Mesenchymal stem cell (in vitro differentiated cells and primary cell): Measurements from ENCODE around the gene RGS14.
A peak's percentile ranks its signal among the peaks of the same experiment; 100 is the strongest.

Source experiments
- DNase-seq: peaks from one replicate; pipeline ENCODE4 v3.0.0-alpha.2; 2013
- H2AFZ ChIP-seq: one replicate; pipeline ENCODE4 v1.6.1; 2013; ENCODE audit warnings: low read depth, mild to moderate bottlenecking, control low read depth, inconsistent platforms, low read length, moderate library complexity
- H2AK5ac ChIP-seq: 2 replicates; pipeline ENCODE4 v1.6.1; 2013; ENCODE audit warnings: low read length, moderate library complexity, mild to moderate bottlenecking, inconsistent platforms; ENCODE audit not compliant: severe bottlenecking
- H2BK120ac ChIP-seq: one replicate; pipeline ENCODE4 v1.6.1; 2013; ENCODE audit warnings: low read depth, mild to moderate bottlenecking, inconsistent platforms, low read length, moderate library complexity
- H2BK12ac ChIP-seq, 2 experiments: one replicate each; pipeline ENCODE4 v1.6.1; 2013; ENCODE audit warnings: inconsistent platforms in 2 of 2, low read length in 2 of 2, mild to moderate bottlenecking in 2 of 2, moderate library complexity in 2 of 2, control low read depth in 1 of 2
- H2BK15ac ChIP-seq: one replicate; pipeline ENCODE4 v1.6.1; 2013; ENCODE audit warnings: mild to moderate bottlenecking, low read depth, inconsistent platforms; ENCODE audit not compliant: poor library complexity, severe bottlenecking
- H2BK5ac ChIP-seq: 2 replicates; pipeline ENCODE4 v1.6.1; 2013; ENCODE audit warnings: low read depth, mild to moderate bottlenecking, low read length, control low read depth, inconsistent platforms; ENCODE audit not compliant: poor library complexity, severe bottlenecking
- H3K14ac ChIP-seq, 2 experiments: one replicate each; pipeline ENCODE4 v1.6.1; 2013; ENCODE audit warnings: inconsistent platforms in 2 of 2, low read length in 2 of 2, control low read depth in 1 of 2, mild to moderate bottlenecking in 1 of 2, moderate library complexity in 1 of 2
- H3K18ac ChIP-seq, 2 experiments: one replicate each; pipeline ENCODE4 v1.6.1; 2013; ENCODE audit warnings: inconsistent platforms in 2 of 2, low read length in 2 of 2, control low read depth in 1 of 2, low read depth in 1 of 2, mild to moderate bottlenecking in 1 of 2
- H3K23ac ChIP-seq, 2 experiments: one replicate each; pipeline ENCODE4 v1.6.1; 2013; ENCODE audit warnings: inconsistent platforms in 2 of 2, low read length in 2 of 2, mild to moderate bottlenecking in 2 of 2, moderate library complexity in 2 of 2, control low read depth in 1 of 2
- H3K27ac ChIP-seq: 2 replicates; pipeline ENCODE4 v1.5.1; 2013; ENCODE audit warnings: mild to moderate bottlenecking, moderate library complexity, low read length, control low read depth, inconsistent platforms; ENCODE audit not compliant: poor library complexity, severe bottlenecking
- H3K27me3 ChIP-seq, 2 experiments: 2 replicates each; pipeline versions ENCODE4 v1.6.1 to v1.7.0; 2013; ENCODE audit warnings: low read length in 2 of 2, mild to moderate bottlenecking in 2 of 2, moderate library complexity in 2 of 2, control low read depth in 1 of 2, inconsistent platforms in 1 of 2; ENCODE audit not compliant: control insufficient read depth in 1 of 2, insufficient read depth in 1 of 2
- H3K36me3 ChIP-seq, 2 experiments: 2 replicates each; pipeline versions ENCODE4 v1.6.1 to v1.7.0; 2013; ENCODE audit warnings: low read length in 2 of 2, control low read depth in 1 of 2, inconsistent platforms in 1 of 2, low read depth in 1 of 2, mild to moderate bottlenecking in 1 of 2; ENCODE audit not compliant: insufficient read depth in 2 of 2, control insufficient read depth in 1 of 2
- H3K4ac ChIP-seq, 2 experiments: one replicate each; pipeline ENCODE4 v1.6.1; 2013; ENCODE audit warnings: inconsistent platforms in 2 of 2, low read length in 2 of 2, mild to moderate bottlenecking in 2 of 2, moderate library complexity in 2 of 2, control low read depth in 1 of 2, low read depth in 1 of 2
- H3K4me1 ChIP-seq: 2 replicates; pipeline ENCODE4 v1.6.1; 2013; ENCODE audit warnings: low read depth, low read length, control low read depth; ENCODE audit not compliant: control insufficient read depth, insufficient read depth
- H3K4me2 ChIP-seq: 2 replicates; pipeline ENCODE4 v1.6.1; 2013; ENCODE audit warnings: low read length, mild to moderate bottlenecking, inconsistent platforms; ENCODE audit not compliant: poor library complexity, severe bottlenecking
- H3K4me3 ChIP-seq, 2 experiments: 2 replicates each; pipeline versions ENCODE4 v1.5.1 to v1.7.0; 2013; ENCODE audit warnings: low read length in 2 of 2, mild to moderate bottlenecking in 2 of 2, control low read depth in 1 of 2, low read depth in 1 of 2; ENCODE audit not compliant: insufficient read depth in 1 of 2
- H3K79me1 ChIP-seq: replicated peaks from 2 replicates; pipeline ENCODE4 v1.6.1; 2013; ENCODE audit warnings: mild to moderate bottlenecking, control low read depth, low read length, inconsistent platforms; ENCODE audit not compliant: poor library complexity, severe bottlenecking
- H3K9ac ChIP-seq: 2 replicates; pipeline ENCODE4 v1.7.0; 2013; ENCODE audit warnings: mild to moderate bottlenecking, low read length, moderate library complexity
- H3K9me3 ChIP-seq: 2 replicates; pipeline ENCODE4 v1.7.0; 2013; ENCODE audit warnings: mild to moderate bottlenecking, low read length; ENCODE audit not compliant: control insufficient read depth
- H4K8ac ChIP-seq: one replicate; pipeline ENCODE4 v1.6.1; 2013; ENCODE audit warnings: inconsistent platforms, mild to moderate bottlenecking, low read length, moderate library complexity
- H4K91ac ChIP-seq: one replicate; pipeline ENCODE4 v1.6.1; 2013; ENCODE audit warnings: mild to moderate bottlenecking, low read length, inconsistent platforms
- WGBS: methylation state at CpG from one replicate; pipeline ENCODE4 v1.1.7; 2013; ENCODE audit warnings: mixed read lengths; 5-methylcytosine and 5-hydroxymethylcytosine counted together

The RGS14 gene

DNA sequence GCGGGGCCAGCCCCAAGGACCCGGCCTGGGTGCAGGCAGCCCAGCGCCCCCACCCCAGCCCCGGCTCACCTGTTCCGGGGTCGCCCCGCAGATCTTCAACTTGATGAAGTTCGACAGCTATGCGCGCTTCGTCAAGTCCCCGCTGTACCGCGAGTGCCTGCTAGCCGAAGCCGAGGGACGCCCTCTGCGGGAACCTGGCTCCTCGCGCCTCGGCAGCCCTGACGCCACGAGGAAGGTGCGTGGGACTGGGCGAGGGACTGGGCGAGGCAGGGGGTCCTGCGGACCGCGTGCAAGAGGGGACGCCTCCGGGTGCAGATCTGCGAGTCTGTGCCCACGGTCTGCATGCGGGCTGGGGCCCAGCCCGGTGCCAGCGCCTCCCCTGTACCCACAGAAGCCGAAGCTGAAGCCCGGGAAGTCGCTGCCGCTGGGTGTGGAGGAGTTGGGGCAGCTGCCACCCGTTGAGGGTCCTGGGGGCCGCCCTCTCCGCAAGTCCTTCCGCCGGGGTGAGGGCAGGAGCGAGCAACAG is 9.7 kb downstream of the RGS14 start:
- Histone ChIP-seq H3K9ac (no peak overlapping the region), H3K23ac (peak overlapping the region in 1 of 2 experiments; percentile 78), H2BK15ac (peak overlapping the region; percentile 86), H2BK120ac (no peak overlapping the region), H3K4me1 (peaks cover 45% of the 10 kb centered on the region), H3K79me1 (peaks cover 10% of the 10 kb centered on the region), H2BK12ac (peak overlapping the region; percentile 4 to 83), H2BK5ac (no peak overlapping the region), H3K36me3 (peaks cover 0 to 6% of the 10 kb centered on the region in 2 experiments), H3K18ac (peak overlapping the region; percentile 10 to 97), H3K9me3 (no peaks in the 10 kb centered on the region), H4K8ac (peak overlapping the region; percentile 41), H2AFZ (peak overlapping the region; percentile 83), H3K27ac (no peak overlapping the region), H3K4ac (peak overlapping the region; percentile 9 to 15), H3K14ac (no peak overlapping the region), H4K91ac (peak overlapping the region; percentile 55), H3K4me2 (peak overlapping the region; percentile 92), H3K4me3 (peak overlapping the region; percentile 49 to 73), H3K27me3 (peaks cover 0 to 36% of the 10 kb centered on the region in 2 experiments), H2AK5ac (no peak overlapping the region)
- DNase-seq = no peak
- WGBS = 27% methylated on average over 41 of the region's 46 CpGs

GRCh38 chr5:177367981-177368868 is 10.5 kb downstream of the RGS14 start:
- H2AK5ac ChIP-seq = no peak overlapping the region
- H3K14ac ChIP-seq = no peak overlapping the region
- H3K9me3 ChIP-seq = no peaks in the 10 kb centered on the region
- no peak overlapping the region for H3K4me3 ChIP-seq
- H3K18ac ChIP-seq = no peak overlapping the region
- no peak for DNase-seq
- no peak overlapping the region for H2BK12ac ChIP-seq
- H3K23ac ChIP-seq = no peak overlapping the region
- H2BK5ac ChIP-seq = no peak overlapping the region
- H3K9ac ChIP-seq = no peak overlapping the region
- H3K36me3 ChIP-seq = peaks cover 0 to 10% of the 10 kb centered on the region in 2 experiments
- peaks cover 42% of the 10 kb centered on the region for H3K4me1 ChIP-seq
- H3K79me1 ChIP-seq = peaks cover 10% of the 10 kb centered on the region
- H3K27ac ChIP-seq = no peak overlapping the region
- H2BK120ac ChIP-seq = no peak overlapping the region
- H2BK15ac ChIP-seq = no peak overlapping the region
- no peak overlapping the region for H3K4ac ChIP-seq
- peaks cover 0 to 30% of the 10 kb centered on the region in 2 experiments for H3K27me3 ChIP-seq
- no peak overlapping the region for H2AFZ ChIP-seq
- WGBS = 90% methylated on average over 29 of the region's 29 CpGs
- no peak overlapping the region for H4K91ac ChIP-seq
- no peak overlapping the region for H3K4me2 ChIP-seq
- H4K8ac ChIP-seq = no peak overlapping the region

GRCh38 chr5:177368869-177369644 is 11.3 kb downstream of the RGS14 start:
- DNase-seq = peak; percentile 49
- Histone ChIP-seq H2BK5ac (no peak overlapping the region), H3K27me3 (peaks cover 0 to 32% of the 10 kb centered on the region in 2 experiments), H3K27ac (no peak overlapping the region), H4K8ac (no peak overlapping the region), H2AFZ (no peak overlapping the region), H3K36me3 (peaks cover 0 to 14% of the 10 kb centered on the region in 2 experiments), H3K9ac (no peak overlapping the region), H2BK120ac (no peak overlapping the region), H3K9me3 (no peaks in the 10 kb centered on the region), H3K23ac (no peak overlapping the region), H2BK15ac (no peak overlapping the region), H3K4me1 (peaks cover 40% of the 10 kb centered on the region), H2BK12ac (no peak overlapping the region), H3K4me2 (no peak overlapping the region), H4K91ac (no peak overlapping the region), H3K79me1 (peaks cover 10% of the 10 kb centered on the region), H3K4me3 (no peak overlapping the region), H3K18ac (no peak overlapping the region), H3K14ac (no peak overlapping the region), H2AK5ac (peak overlapping the region; percentile 34), H3K4ac (no peak overlapping the region)
- WGBS = 72% methylated on average over 5 of the region's 5 CpGs
